Tibial nerve (tissue), 4 donors: ENCODE results near the gene GPR150. TPM values are rescaled to one million over a fixed set of nuclear protein-coding genes. Genes with fewer than 3 reads are reported as not detected.
A peak's percentile ranks its signal among the peaks of the same experiment; 100 is the strongest.

Experiments
- DNase-seq, 2 donors: peaks; one replicate each; pipeline ENCODE4 v3.0.0-alpha.2; 2019; ENCODE audit warnings: low spot score in 2 of 2
- H3K27ac ChIP-seq, 4 donors: fragments of 200-600 bp; sonication (generic) in 3 of 4; one replicate each; pipeline ENCODE4 v1.5.1; 2017 to 2019; ENCODE audit warnings: mild to moderate bottlenecking in 1 of 4
- H3K27me3 ChIP-seq, 2 donors: fragments of 200-600 bp; sonication (generic) in 1 of 2; one replicate each; pipeline versions ENCODE4 v1.5.1 to v1.6.0; 2017 to 2019
- H3K36me3 ChIP-seq, 3 donors: fragments of 200-600 bp; sonication (generic); one replicate each; pipeline ENCODE4 v1.5.1; 2018 to 2019
- H3K4me1 ChIP-seq, 4 donors: fragments of 200-600 bp; sonication (generic) in 3 of 4; one replicate each; pipeline ENCODE4 v1.5.1; 2017 to 2019
- H3K4me3 ChIP-seq, 4 donors: fragments of 200-600 bp; sonication (generic) in 3 of 4; one replicate each; pipeline ENCODE4 v1.5.1; 2017 to 2019; ENCODE audit warnings: mild to moderate bottlenecking in 1 of 4, moderate library complexity in 1 of 4
- H3K9me3 ChIP-seq, 4 donors: fragments of 200-600 bp; sonication (generic) in 3 of 4; one replicate each; pipeline ENCODE4 v1.5.1; 2017 to 2019
- EP300 ChIP-seq, 2 donors: sonication (generic); formaldehyde crosslinking; IDR thresholded peaks; one replicate each; pipeline ENCODE4 v1.6.1; 2017; ENCODE audit warnings: antibody characterized with exemption in 2 of 2, mild to moderate bottlenecking in 1 of 2
- POLR2A ChIP-seq, 2 donors: fragments of 450-650 bp; IDR thresholded peaks; one replicate each; pipeline ENCODE4 v1.6.1; 2017; ENCODE audit warnings: antibody characterized with exemption in 2 of 2, mild to moderate bottlenecking in 2 of 2, moderate library complexity in 2 of 2
- WGBS, 2 donors: methylation state at CpG; one replicate each; pipeline ENCODE4 v1.1.5; 2018; 5-methylcytosine and 5-hydroxymethylcytosine counted together
- total RNA-seq, 4 donors: library from RNA; depleted of rRNA; stranded (reverse); fragments of >200 nt; gene quantifications; one replicate each; pipeline ENCODE4 v1.1.0, GENCODE V29; 2016
- TF ChIP-seq, protein P1 (sequence below), 5 experiments: fragments of 200-600 bp in 3 of 5; fragments of 450-650 bp in 2 of 5; sonication (generic) in 3 of 5; IDR thresholded peaks; one replicate each; pipeline ENCODE4 v1.5.1; 2016 to 2019; ENCODE audit warnings: antibody characterized with exemption in 5 of 5, mild to moderate bottlenecking in 3 of 5, moderate library complexity in 2 of 5

Gene GPR150
- total RNA-seq, 4 donors from 2014 or later, result 0.44 to 3.1 (median 2.7) TPM

DNA sequence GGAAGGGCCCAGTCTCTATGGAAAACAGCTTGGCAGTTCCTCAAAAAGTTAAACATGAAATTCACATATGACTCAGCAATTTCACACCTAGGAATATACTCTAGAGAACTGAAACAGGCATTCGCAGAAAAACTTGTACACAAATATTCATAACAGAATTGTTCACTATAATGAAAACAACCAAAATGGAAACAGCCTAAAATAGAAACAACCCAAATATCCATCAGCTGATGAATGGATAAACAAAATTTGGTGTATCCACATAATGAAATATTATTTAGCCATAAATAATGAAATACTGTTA lies 4.8 kb upstream of the GPR150 start:
- Histone ChIP-seq H3K36me3 (no peaks in the 10 kb centered on the region), H3K9me3 (peaks cover 0 to 19% (median 3%) of the 10 kb centered on the region in 4 donors), H3K27me3 (no peaks in the 10 kb centered on the region), H3K4me1 (peaks cover 0 to 11% (median 9%) of the 10 kb centered on the region in 4 donors), H3K27ac (no peak overlapping the region), H3K4me3 (no peak overlapping the region)
- TF ChIP-seq POLR2A (IDR thresholded peaks at IDR 0.05) (no peak), EP300 (IDR thresholded peaks at IDR 0.05) (no peak)
- TF ChIP-seq, protein P1, sequence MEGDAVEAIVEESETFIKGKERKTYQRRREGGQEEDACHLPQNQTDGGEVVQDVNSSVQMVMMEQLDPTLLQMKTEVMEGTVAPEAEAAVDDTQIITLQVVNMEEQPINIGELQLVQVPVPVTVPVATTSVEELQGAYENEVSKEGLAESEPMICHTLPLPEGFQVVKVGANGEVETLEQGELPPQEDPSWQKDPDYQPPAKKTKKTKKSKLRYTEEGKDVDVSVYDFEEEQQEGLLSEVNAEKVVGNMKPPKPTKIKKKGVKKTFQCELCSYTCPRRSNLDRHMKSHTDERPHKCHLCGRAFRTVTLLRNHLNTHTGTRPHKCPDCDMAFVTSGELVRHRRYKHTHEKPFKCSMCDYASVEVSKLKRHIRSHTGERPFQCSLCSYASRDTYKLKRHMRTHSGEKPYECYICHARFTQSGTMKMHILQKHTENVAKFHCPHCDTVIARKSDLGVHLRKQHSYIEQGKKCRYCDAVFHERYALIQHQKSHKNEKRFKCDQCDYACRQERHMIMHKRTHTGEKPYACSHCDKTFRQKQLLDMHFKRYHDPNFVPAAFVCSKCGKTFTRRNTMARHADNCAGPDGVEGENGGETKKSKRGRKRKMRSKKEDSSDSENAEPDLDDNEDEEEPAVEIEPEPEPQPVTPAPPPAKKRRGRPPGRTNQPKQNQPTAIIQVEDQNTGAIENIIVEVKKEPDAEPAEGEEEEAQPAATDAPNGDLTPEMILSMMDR (IDR thresholded peaks at IDR 0.05), result no peak
- 84 to 86% methylated on average over 1 of the region's 1 CpG for WGBS, 2 donors
- DNase-seq, result no peak

DNA sequence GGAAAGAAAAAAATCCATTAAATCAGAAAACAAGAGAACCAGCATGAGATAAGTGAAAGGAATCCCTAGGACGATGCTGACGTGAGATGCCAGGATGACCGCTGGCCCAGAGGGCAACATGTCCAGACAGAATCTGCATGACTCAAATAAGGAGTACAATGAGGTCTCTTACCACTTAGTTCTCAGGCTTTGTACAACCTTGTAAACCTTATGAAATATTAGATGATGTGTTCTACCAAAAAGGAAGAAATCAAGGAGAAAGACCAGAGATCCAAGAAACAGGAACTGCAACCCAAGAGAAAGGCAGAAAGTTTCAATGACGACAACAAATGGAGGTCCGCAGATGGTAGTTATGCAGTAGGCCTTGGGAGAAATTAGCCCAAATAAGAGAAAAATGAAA lies 2.8 kb upstream of the GPR150 start:
- H3K27ac ChIP-seq, result no peak overlapping the region
- H3K4me1 ChIP-seq, result peaks cover 0 to 25% (median 20%) of the 10 kb centered on the region in 4 donors
- peaks cover 0 to 19% (median 3%) of the 10 kb centered on the region in 4 donors for H3K9me3 ChIP-seq
- H3K27me3 ChIP-seq, result no peaks in the 10 kb centered on the region
- TF ChIP-seq, protein P1 (IDR thresholded peaks at IDR 0.05), result no peak
- no peak for TF ChIP-seq POLR2A (IDR thresholded peaks at IDR 0.05)
- no peak for TF ChIP-seq EP300 (IDR thresholded peaks at IDR 0.05)
- H3K4me3 ChIP-seq, result no peak overlapping the region
- 75 to 90% methylated on average over 5 of the region's 5 CpGs for WGBS, 2 donors
- H3K36me3 ChIP-seq, result no peaks in the 10 kb centered on the region
- DNase-seq, result no peak

DNA sequence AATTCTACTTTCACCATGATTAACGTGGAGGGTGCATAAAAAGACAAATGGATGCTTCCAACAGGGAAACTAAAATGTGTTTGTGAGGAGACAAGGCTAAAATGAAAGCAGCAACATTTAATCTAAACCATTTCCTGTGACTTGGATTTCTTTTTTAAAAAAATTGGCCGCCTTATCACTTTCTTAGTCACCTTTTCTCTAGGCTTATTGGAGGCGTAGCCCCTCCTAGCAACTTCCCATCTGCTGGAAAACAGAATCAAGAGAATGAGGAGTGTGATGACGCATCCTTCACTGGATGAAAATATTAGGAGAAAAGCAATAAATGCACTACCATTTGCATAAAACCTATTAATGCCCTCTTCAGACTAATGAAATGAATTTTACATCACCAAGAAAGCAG lies 791 bp upstream of the GPR150 start:
- Histone ChIP-seq H3K27me3 (no peaks in the 10 kb centered on the region), H3K9me3 (peaks cover 0 to 2% (median 0%) of the 10 kb centered on the region in 4 donors), H3K4me3 (peak overlapping the region in 2 of 4 donors; percentile 70 to 73), H3K27ac (no peak overlapping the region), H3K4me1 (peaks cover 0 to 25% (median 20%) of the 10 kb centered on the region in 4 donors), H3K36me3 (no peaks in the 10 kb centered on the region)
- WGBS, 2 donors, result 88 to 97% methylated on average over 4 of the region's 4 CpGs
- DNase-seq, result no peak
- TF ChIP-seq, protein P1 (IDR thresholded peaks at IDR 0.05), result no peak
- TF ChIP-seq EP300 (IDR thresholded peaks at IDR 0.05) (no peak), POLR2A (IDR thresholded peaks at IDR 0.05) (no peak)

DNA sequence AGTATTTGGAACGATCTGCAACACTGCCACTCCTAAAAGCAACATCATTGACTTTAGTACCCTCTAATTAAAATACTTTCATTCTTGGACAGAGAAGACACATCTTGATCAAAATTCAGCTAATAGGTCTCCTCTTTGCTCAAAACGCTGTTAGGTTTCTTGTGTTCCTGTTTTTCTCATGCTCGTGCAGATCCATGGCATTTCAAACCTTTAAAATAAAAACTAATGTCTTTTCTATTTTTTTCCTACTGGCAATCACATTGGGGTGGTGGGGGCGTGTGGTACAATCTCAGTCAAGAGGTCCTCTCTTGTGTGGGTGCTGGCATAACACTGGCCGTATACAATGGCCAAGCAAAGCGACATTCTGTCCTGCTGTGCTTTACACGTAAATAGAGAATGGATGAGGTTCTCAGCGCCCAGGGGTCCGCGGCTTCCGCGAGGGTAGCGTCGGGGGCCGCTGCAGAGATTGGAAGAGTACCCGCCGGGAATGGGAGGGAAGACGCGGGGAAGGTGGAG lies 315 bp upstream of the GPR150 start:
- no peaks in the 10 kb centered on the region for H3K9me3 ChIP-seq

More for the DNA sequence above, 315 bp upstream of the GPR150 start:
- 10% methylated on average over 19 of the region's 19 CpGs for WGBS, 2 donors
- Histone ChIP-seq H3K4me1 (peaks cover 0 to 25% (median 20%) of the 10 kb centered on the region in 4 donors), H3K4me3 (peak overlapping the region; percentile 38 to 73 (median 68)), H3K36me3 (no peaks in the 10 kb centered on the region), H3K27ac (peak overlapping the region in 2 of 4 donors; percentile 46 to 77), H3K27me3 (no peaks in the 10 kb centered on the region)
- DNase-seq, result no peak
- TF ChIP-seq, protein P1 (IDR thresholded peaks at IDR 0.05), result no peak
- TF ChIP-seq POLR2A (IDR thresholded peaks at IDR 0.05) (peak in 1 of 2 donors; percentile 11), EP300 (IDR thresholded peaks at IDR 0.05) (no peak)
